ENCODE measurements around the gene FOXI3.

FOXI3 gene

GRCh38 chr2:88452980-88453582 lies 588 bp upstream of the FOXI3 start:
- no peak overlapping the region for H3K4me3 ChIP-seq (ENCODE audit: control insufficient read depth, low read depth, low read length)
- DNase-seq (ENCODE audit: low read depth): no peak
- TF ChIP-seq CTCF (IDR thresholded peaks at IDR 0.05; ENCODE audit: control insufficient read depth, insufficient read depth, low read depth, low read length, missing control alignments): no peak

- TF ChIP-seq CTCF (IDR thresholded peaks at IDR 0.05; ENCODE audit: control insufficient read depth, insufficient read depth, low read depth, low read length, missing control alignments): no peak
- H3K4me3 ChIP-seq (ENCODE audit: control insufficient read depth, low read depth, low read length): no peak overlapping the region
- DNase-seq (ENCODE audit: low read depth): no peak
Observed at GRCh38 chr2:88451811-88452564, 505 bp downstream of the FOXI3 start.

GRCh38 chr2:88450925-88451810 lies 1.3 kb downstream of the FOXI3 start:
- DNase-seq (ENCODE audit: low read depth): no peak
- TF ChIP-seq CTCF (IDR thresholded peaks at IDR 0.05; ENCODE audit: control insufficient read depth, insufficient read depth, low read depth, low read length, missing control alignments): no peak
- no peak overlapping the region for H3K4me3 ChIP-seq (ENCODE audit: control insufficient read depth, low read depth, low read length)

GRCh38 chr2:88450186-88450585 lies 2.3 kb downstream of the FOXI3 start:
- TF ChIP-seq CTCF (IDR thresholded peaks at IDR 0.05; ENCODE audit: control insufficient read depth, insufficient read depth, low read depth, low read length, missing control alignments): no peak
- no peak for DNase-seq (ENCODE audit: low read depth)
- H3K4me3 ChIP-seq (ENCODE audit: control insufficient read depth, low read depth, low read length): no peak overlapping the region

GRCh38 chr2:88448248-88448647 lies 4.2 kb downstream of the FOXI3 start:
- DNase-seq (ENCODE audit: low read depth): no peak
- H3K4me3 ChIP-seq (ENCODE audit: control insufficient read depth, low read depth, low read length): no peak overlapping the region
- no peak for TF ChIP-seq CTCF (IDR thresholded peaks at IDR 0.05; ENCODE audit: control insufficient read depth, insufficient read depth, low read depth, low read length, missing control alignments)

GRCh38 chr2:88443353-88443938 lies 9.0 kb downstream of the FOXI3 start:
- no peak for DNase-seq (ENCODE audit: low read depth)
- H3K4me3 ChIP-seq (ENCODE audit: control insufficient read depth, low read depth, low read length): no peak overlapping the region
- TF ChIP-seq CTCF (IDR thresholded peaks at IDR 0.05; ENCODE audit: control insufficient read depth, insufficient read depth, low read depth, low read length, missing control alignments): no peak
